PC-3 (cell line): ENCODE data around the gene AACS.

Source experiments
- CTCF ChIP-seq: fragments of 300-600 bp; sonication (generic); conservative IDR thresholded peaks from 2 replicates; pipeline ENCODE4 v1.5.1; 2017; ENCODE audit warnings: antibody characterized with exemption, low read depth, mild to moderate bottlenecking, low read length
- EZH2 ChIP-seq: fragments of 300-600 bp; sonication (generic); IDR thresholded peaks from one replicate; pipeline ENCODE4 v1.6.1; 2017; ENCODE audit warnings: antibody characterized with exemption, mild to moderate bottlenecking, low read length; ENCODE audit not compliant: unreplicated experiment
- EZH2phosphoT487 ChIP-seq: fragments of 300-600 bp; sonication (generic); IDR thresholded peaks from 2 replicates; pipeline ENCODE4 v1.6.1; 2018; ENCODE audit warnings: mild to moderate bottlenecking, antibody characterized with exemption, low read length, borderline replicate concordance

- no peak for TF ChIP-seq CTCF
- no peak for TF ChIP-seq EZH2
- no peak for TF ChIP-seq EZH2phosphoT487
Measured at GRCh38 chr12:125104982-125105381, 39.7 kb downstream of the AACS start.
